HG02610 (cell line): Measurements from ENCODE around the gene MYO3B.
"Not testable (repeated sequence)": the region's sequence is repeated elsewhere in the genome, so short reads cannot be mapped to it uniquely, and the experiment has no call there.

ENCODE experiments used
- ATAC-seq: cut with Tn5 transposase; IDR thresholded peaks from one replicate; pipeline ENCODE4 v1.9.1; 2021; ENCODE audit warnings: mild to moderate bottlenecking, moderate library complexity; ENCODE audit not compliant: unreplicated experiment

The MYO3B gene

DNA sequence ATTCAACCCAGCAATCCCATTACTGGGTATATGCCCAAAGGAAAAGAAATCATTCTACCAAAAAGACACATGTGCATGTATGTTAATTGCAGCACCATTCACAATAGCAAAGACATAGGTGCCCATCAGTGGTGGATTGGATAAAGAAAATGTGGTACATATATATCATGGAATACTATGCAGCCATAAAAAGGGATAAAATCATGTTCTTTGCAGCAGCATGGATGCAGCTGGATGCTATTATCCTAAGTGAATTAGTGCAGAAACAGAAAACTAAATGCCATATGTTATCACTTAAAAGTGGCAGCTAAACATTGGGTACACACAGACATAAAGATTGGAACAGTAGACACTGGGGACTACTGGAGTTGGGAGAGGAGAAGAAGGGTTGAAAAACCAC, 82.2 kb downstream of the MYO3B start:
- no peak for ATAC-seq

- ATAC-seq = no peak
These were observed 83.6 kb downstream of the MYO3B start for GRCh38 chr2:170261566-170261965.

DNA sequence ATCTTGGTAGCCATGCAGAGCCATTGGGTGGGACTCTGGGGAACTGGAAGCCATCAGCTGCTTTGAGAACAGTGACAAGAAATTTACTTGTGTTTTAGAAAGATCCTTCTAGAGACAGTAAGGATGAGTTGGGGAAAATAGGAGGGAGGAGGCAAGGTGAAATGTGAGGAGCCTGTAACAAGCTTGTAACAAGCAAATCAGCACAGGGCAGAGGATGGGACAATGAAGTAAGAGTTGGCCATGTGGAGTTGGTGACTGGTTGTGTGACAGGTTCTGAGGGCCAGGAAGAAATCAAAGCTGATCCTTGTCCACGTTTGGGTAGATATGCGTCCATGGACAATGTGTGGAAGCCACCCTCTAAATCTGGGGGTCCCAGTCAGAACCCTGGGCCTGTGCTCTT, 84.4 kb downstream of the MYO3B start:
- ATAC-seq = no peak

- no peak for ATAC-seq
These were observed 84.9 kb downstream of the MYO3B start for GRCh38 chr2:170262806-170263205.

GRCh38 chr2:170263728-170264521, 86.0 kb downstream of the MYO3B start:
- ATAC-seq = not testable (repeated sequence)

- no peak for ATAC-seq
These were observed 86.5 kb downstream of the MYO3B start for GRCh38 chr2:170264522-170264860.

DNA sequence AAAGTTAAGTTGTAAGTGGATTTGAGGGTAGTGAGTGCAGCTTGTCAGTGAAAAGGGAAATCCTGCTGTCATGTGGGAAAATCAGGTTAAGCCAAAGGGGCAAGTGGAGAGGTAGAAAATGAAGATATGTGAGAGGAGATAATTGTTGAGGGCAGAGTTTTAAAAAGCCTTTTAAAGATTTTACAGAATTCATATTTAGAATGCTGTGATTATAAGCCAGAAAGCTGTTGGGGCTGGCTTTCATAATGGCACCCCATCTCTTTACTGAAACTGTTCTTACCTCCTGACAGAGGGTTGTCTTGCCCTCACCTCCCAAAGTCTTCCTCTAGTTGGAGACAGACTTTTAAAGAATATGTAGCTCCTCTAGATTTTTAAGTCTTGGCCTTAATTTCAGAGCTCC, 86.9 kb downstream of the MYO3B start:
- ATAC-seq = no peak

- ATAC-seq = no peak
These were observed 87.4 kb downstream of the MYO3B start for GRCh38 chr2:170265321-170265720.

DNA sequence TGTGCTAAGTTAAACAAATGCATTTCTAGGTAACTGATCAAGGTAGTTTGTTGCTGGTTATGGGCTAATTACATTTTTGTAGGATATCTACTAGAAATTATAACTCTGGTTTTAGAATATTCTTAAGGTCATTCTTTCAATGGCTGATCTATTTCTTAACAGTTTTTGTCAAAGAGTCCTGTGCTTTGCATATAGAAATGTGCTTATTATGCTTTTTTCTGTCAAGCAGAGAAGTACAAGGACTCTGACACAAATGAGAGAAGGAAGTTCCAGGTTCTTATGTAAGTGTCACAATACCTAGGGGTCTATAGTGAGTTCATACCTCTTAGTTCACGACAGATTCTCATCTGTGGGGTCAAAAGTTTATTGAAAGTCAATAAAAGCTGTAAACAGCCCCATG, 88.4 kb downstream of the MYO3B start:
- ATAC-seq = no peak

GRCh38 chr2:170267071-170267470, 89.1 kb downstream of the MYO3B start:
- ATAC-seq = no peak

- no peak for ATAC-seq
These were observed 92.4 kb downstream of the MYO3B start for GRCh38 chr2:170270278-170270864.

DNA sequence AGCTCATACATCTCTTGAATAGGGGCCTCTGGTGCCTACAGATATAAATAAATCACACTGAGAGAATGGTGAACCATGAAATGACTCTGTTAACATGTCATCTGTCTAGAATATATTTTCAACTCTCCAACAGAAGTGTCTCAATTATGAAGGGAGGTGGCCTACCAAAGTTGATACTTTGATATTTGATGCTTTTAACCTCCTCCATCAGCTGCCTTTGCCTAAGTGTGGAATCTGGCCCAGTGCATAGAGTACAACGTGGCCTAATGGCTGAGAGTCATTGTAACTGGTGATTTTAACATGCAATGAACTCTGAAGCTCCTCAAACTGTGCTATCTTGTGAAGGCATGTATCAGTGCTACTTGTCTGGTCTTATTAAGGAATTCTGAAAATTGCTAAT, 93.4 kb downstream of the MYO3B start:
- no peak for ATAC-seq

- no peak for ATAC-seq
These were observed 98.1 kb downstream of the MYO3B start for GRCh38 chr2:170276056-170276455.

- ATAC-seq = no peak
These were observed 99.1 kb downstream of the MYO3B start for GRCh38 chr2:170276925-170277629.

GRCh38 chr2:170277951-170278350, 100.0 kb downstream of the MYO3B start:
- ATAC-seq = no peak

DNA sequence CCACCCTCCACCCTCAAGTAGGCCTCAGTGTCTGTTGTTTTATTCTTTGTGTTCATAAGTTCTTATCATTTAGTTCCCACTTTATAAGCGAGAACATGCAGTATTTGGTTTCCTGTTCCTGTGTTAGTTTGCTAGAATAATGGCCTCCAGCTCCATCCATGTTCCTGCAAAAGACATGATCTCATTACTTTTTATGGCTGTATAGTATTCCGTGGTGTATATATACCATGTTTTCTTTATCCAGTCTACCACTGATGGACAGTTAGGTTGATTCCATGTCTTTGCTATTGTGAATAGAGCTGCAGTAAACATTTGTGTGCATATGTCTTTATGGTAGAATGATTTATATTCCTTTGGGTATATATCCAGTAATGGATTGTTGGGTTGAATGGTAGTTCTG, 101.7 kb downstream of the MYO3B start:
- not testable (repeated sequence) for ATAC-seq

- no peak for ATAC-seq
These were observed 104.9 kb downstream of the MYO3B start for GRCh38 chr2:170282851-170283250.

DNA sequence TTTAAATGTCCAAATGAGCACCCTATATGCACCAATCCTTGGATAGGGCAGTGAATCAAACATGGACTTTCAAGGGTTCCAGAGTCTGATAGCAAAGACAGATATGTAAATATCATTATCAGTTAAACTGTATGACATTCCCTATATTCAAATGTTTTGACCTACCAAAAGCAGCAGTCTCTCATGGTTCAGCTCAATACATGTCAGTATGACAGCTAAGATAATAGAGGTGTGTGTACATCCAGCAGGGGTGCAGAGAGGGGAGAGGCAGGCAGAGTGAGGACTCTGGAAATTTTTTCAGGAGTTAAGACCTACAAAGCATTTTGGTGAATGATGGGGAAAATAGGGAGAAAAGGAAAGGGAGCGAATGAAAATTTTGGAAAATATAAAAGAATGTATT, 106.3 kb downstream of the MYO3B start:
- ATAC-seq = no peak

- no peak for ATAC-seq
These were observed 110.9 kb downstream of the MYO3B start for GRCh38 chr2:170288859-170289258.

- ATAC-seq = no peak
These were observed 113.5 kb downstream of the MYO3B start for GRCh38 chr2:170291474-170291873.

DNA sequence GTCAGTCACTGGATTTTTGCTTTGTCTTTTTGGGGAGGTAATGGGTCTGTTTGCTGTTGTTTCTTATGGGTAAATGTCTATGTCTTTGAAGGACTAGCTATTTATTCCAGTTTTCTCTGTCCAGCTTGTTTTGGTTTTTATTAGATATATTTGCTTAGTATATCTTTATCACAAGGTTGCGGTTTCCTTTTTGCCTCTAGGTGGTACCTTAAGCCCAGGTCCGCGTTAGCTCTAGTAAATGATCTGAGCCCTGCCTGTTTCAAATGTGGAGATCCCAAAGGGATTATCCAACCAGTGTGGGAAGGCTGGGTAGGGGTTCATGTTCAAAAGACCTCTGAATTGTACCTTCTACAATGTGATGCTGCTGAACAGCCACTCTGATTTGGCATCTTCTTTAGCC, 114.5 kb downstream of the MYO3B start:
- ATAC-seq = no peak

DNA sequence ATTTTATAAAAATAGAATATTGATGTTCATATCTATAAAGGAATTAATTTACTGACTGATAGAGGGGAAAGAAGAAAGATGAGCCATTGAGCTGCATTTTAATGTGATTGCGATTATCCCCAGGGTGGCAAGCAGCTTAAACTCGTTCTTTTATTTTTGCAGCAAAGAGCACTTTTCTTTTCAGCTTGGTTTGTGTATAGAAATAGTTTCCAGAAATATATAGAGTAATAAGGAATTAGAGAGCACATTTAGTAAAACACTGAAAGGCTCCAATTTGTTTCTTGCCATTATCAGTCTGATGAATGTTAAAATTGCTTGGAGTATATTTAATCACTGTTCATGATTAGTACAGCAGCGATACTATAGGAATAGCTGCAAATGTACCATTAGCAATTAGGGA, 119.5 kb downstream of the MYO3B start:
- ATAC-seq = no peak
